NCI-H1417 treated with DMSO at 0.1 percent for 48 hours (cell line): ENCODE results near the gene LPCAT3.

Experiments
- DNase-seq: peaks from one replicate; lab custom pipeline; 2025; lab: John Stamatoyannopoulos, UW

LPCAT3 gene

DNA sequence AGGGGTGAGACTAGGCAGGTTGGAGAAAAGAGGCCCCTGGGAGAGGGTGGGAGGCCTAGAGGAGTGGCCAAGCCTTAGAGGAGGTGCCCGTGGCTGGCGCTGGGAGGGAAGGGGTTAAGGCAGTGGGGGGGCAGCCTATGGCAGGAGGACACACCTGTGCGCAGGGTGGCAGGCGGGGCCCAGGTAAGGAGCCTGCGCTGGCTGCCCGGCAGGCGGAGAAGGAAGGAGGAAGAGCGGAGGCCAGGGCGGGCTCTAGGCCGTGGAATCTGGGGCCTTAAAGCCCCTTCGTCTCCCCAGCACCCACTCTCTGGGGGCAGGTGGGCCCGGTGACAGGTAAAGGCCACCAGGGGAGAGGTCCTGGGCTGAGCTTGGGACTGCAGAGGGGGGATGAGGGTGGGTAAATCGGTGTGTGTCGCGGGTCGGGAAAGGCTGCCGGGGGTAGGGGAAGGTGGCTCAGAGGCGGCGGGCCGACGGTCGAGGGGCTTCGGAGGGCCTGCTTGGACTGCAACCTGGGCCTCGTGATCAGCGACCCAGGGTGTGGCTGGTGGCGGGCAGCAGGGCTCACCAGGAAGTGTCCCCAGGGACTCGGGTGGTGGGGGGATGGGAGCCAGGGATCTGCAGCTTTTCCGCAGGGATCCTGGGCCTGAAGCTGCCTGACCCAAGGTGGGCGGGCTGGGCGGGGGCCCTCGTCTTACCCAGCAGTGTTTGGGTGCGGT lies 55.1 kb downstream of the LPCAT3 start:
- DNase-seq = peak; percentile 23

DNA sequence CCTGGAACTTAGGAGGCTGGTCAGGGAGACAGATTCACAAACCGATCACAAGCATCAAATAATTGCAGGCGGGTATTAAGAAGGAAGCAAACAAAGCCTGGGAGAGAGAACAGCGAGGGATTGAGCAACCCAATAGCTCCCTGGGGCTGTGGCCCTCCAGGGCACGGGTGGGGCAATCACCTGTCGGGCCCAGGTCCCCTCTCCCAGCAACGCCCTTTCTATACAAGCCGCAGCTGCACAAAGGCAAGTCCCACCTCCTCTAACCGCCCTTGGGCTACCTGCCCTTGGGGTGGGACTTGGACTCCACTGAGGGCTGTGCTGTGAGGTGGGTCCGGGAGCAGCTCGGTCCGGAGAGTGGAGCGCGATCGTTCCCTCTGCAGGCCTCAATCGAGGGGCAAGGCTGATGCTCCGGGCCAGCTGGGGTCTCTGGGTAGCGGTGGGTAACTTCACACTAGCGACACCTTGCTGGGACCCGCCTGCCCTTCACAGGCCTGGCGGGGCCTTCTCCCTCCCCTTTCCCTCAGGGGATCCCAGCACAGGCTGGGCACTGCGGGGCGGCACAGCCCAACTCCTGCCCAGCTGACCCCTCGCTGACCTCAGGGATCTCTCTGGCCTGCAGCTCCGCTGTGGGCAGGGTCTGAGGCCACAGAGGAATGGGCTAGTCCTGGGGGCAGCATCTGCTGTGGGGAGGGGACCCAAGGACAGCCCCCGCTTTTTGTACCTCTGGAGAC lies 55.8 kb downstream of the LPCAT3 start:
- DNase-seq = peak; percentile 63

DNA sequence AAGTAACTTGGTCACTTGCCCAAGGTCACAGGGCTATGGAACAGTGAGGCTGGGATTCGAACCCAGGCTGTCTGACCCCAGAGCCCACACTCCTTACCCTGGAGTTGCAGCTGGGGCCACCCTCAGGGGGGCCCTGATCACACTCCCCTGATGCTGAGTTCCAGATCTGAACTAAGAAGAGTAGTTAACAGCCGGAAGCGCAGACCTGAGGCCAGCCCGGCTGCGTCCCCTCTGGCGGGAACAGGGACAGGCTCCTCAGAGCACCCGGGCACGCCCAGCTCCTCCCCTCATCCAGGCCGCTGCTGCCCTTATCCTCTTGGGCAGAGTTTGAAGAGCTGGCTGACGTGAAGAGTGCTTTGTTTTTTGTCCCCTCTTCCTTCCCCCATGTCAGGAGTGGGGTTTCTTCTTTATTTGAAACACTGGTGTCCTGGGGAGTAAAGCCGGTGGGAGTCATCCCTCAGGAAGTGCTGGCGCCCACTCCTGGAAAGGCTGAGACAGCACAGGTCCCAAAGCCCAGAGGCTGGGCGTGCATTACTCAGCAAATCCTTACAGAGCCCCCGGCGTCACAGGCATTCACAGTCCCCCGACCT lies 56.5 kb downstream of the LPCAT3 start:
- no peak for DNase-seq

DNA sequence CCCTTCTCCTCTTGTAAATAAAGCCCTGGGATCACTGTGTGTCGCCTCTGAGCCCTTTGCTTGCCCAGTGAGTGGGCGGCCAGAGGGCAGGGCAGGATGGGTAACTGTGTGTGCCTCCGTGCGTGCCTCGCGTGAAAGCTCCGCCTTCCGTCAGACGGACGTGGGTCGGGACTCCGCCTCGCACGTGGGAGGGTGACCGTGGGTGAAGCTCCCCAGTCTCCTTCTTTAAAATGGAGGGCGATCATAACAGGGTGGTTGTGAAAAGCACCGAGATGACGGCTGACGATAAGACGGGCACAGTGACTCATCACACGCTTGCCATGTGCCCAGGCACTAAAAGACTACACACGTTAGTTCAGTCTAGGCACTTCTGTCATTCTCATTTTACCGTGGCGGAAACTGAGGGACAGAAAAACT lies 57.0 kb downstream of the LPCAT3 start:
- no peak for DNase-seq

GRCh38 chr12:6960593-6961277 lies 57.5 kb downstream of the LPCAT3 start:
- no peak for DNase-seq

DNA sequence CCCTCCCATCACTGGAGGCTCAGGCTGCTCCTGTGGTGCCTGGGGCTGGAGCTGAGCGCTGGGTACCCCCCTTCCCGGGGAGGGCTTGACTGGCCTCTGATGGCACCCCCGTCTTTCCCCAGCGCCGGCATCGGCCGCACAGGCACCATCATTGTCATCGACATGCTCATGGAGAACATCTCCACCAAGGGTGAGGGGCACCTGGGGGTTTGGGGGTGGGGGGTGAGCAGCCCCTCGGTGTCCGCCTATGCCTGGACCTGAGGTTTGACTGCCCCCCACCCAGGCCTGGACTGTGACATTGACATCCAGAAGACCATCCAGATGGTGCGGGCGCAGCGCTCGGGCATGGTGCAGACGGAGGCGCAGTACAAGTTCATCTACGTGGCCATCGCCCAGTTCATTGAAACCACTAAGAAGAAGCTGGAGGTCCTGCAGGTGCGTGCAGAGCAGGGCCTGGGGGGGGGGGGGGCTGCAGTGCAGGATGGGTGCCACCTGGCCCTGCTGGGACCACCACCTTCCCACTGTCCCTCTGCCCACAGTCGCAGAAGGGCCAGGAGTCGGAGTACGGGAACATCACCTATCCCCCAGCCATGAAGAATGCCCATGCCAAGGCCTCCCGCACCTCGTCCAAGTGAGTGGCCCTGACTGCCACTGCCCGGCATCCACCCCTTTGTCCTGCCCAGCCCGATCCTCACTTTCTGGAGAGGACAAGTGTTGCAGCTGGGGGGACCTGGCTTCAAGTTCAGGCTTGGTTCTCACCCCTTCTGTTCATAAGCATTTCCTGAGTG lies 58.3 kb downstream of the LPCAT3 start:
- DNase-seq = no peak

GRCh38 chr12:6959058-6959804 lies 59.0 kb downstream of the LPCAT3 start:
- DNase-seq = no peak

GRCh38 chr12:6958609-6959057 lies 59.6 kb downstream of the LPCAT3 start:
- DNase-seq = no peak

DNA sequence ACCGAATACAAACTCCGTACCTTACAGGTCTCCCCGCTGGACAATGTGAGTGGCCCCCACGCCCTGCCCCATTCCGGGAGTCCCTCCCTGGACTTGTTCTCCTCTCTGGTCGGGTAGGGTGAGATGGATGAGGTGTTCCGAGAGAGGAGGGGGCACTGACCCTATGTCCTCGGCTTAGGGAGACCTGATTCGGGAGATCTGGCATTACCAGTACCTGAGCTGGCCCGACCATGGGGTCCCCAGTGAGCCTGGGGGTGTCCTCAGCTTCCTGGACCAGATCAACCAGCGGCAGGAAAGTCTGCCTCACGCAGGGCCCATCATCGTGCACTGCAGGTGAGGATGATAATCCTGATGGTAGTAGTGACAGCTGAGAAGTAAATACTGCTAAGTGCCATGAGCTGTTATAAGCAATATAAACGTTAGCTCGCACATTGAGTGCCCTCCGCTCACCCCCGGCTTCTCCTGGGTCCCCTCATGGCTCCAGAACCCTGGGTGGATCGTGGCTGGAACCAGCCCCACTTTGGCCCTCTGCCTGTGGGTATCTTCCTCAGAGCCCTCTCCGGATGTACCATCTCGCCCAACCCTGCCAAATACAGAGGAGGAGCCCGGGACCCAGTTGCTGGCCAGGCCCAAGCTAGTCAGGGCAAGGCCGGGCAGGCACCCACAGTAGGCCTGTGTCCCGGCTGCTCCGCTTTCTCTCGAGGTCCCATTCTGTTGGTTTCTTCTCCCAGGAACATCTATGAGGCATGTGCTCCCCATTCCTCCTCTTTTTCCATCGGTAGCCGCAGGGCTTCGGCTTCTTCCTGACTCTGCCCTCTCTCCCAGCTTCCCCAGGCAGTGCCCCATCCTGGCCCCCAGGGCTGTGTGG lies 60.3 kb downstream of the LPCAT3 start:
- no peak for DNase-seq

GRCh38 chr12:6957151-6957701 lies 61.0 kb downstream of the LPCAT3 start:
- DNase-seq = no peak

DNA sequence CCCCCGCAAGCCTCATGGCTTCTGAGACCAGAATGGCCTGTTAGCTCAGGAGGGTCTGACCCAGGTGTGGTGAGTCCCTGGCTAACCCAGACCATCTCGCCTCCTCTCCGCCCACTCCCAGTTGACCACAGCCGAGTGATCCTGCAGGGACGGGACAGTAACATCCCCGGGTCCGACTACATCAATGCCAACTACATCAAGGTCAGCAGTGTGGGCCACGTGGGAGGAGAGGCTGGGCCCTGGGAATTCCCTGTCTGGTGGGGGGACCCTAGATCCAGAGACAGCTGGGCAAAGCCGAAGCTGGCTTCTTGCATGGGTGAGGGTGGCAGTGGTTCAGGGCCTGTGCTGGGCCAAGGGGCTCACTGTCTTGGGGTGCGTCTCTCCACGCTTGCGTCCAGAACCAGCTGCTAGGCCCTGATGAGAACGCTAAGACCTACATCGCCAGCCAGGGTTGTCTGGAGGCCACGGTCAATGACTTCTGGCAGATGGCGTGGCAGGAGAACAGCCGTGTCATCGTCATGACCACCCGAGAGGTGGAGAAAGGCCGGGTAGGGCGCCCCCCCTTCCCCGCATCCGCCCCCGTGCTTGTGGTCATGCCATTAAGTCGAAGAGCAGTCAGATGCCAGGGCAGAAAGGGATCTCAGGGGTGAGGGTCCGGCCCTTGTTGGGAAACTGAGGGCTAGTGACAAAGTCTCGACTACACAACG lies 62.1 kb downstream of the LPCAT3 start:
- DNase-seq = no peak

GRCh38 chr12:6955108-6956020 lies 62.9 kb downstream of the LPCAT3 start:
- DNase-seq = no peak

- no peak for DNase-seq
Observed at GRCh38 chr12:6954316-6955107, 63.8 kb downstream of the LPCAT3 start.

GRCh38 chr12:6953442-6954315 lies 64.6 kb downstream of the LPCAT3 start:
- no peak for DNase-seq

- no peak for DNase-seq
Observed at GRCh38 chr12:6952863-6953441, 65.3 kb downstream of the LPCAT3 start.
